Activated B cell treated with CpG ODN at 0.5 μM for 24 hours (primary cell): Measurements from ENCODE around the gene MAN1A2. TPM values are rescaled to one million over a fixed set of nuclear protein-coding genes. Genes with fewer than 3 reads are reported as not detected.
A peak's percentile ranks its signal among the peaks of the same experiment; 100 is the strongest.

ENCODE experiments used
- ATAC-seq: fragments of 200-7000 bp; cut with Tn5 transposase; one replicate; pipeline ENCODE4 v1.10.0; 2021; ENCODE audit warnings: low read depth, mild to moderate bottlenecking, moderate library complexity
- CTCF ChIA-PET: fragments of 350-600 bp; sonication (Branson Sonifier 250); formaldehyde crosslinking; loops from one replicate; lab custom pipeline; 2021; ENCODE audit warnings: antibody characterized with exemption; lab: Charles Lee
- POLR2A ChIA-PET: fragments of 350-600 bp; sonication (Branson Sonifier 250); formaldehyde crosslinking; loops from one replicate; lab custom pipeline; 2021; ENCODE audit warnings: antibody characterized with exemption; lab: Charles Lee
- DNase-seq: peaks from one replicate; pipeline ENCODE4 v3.0.0; 2022
- H3K27ac Mint-ChIP-seq: one replicate; pipeline ENCODE4 v1.8.0; 2020; ENCODE audit warnings: mixed read lengths
- H3K27me3 Mint-ChIP-seq: one replicate; pipeline ENCODE4 v1.8.0; 2021; ENCODE audit warnings: mixed read lengths
- H3K36me3 Mint-ChIP-seq: one replicate; pipeline ENCODE4 v1.8.0; 2021; ENCODE audit warnings: low read depth, mixed read lengths
- H3K4me1 Mint-ChIP-seq: one replicate; pipeline ENCODE4 v1.8.0; 2021; ENCODE audit warnings: mixed read lengths
- H3K4me3 Mint-ChIP-seq: one replicate; pipeline ENCODE4 v1.8.0; 2020; ENCODE audit warnings: mild to moderate bottlenecking, mixed read lengths
- H3K9me3 Mint-ChIP-seq: one replicate; pipeline ENCODE4 v1.8.0; 2020; ENCODE audit warnings: mixed read lengths
- intact Hi-C: fragments of 100-400 bp; cut with micrococcal nuclease; formaldehyde crosslinking; loops from one replicate; pipeline ENCODE4 v1.15.1; 2024
- total RNA-seq: library from RNA; stranded (reverse); gene quantifications from 2 replicates; pipeline ENCODE4 v1.2.3, GENCODE V29; 2022
- TF ChIP-seq, protein P1 (sequence below): fragments of 200-600 bp; IDR thresholded peaks from one replicate; pipeline ENCODE4 v1.8.0; 2022; ENCODE audit warnings: antibody characterized with exemption, mild to moderate bottlenecking

Gene MAN1A2
- total RNA-seq, 1 donor from 2014 or later = 46.0 TPM

DNA sequence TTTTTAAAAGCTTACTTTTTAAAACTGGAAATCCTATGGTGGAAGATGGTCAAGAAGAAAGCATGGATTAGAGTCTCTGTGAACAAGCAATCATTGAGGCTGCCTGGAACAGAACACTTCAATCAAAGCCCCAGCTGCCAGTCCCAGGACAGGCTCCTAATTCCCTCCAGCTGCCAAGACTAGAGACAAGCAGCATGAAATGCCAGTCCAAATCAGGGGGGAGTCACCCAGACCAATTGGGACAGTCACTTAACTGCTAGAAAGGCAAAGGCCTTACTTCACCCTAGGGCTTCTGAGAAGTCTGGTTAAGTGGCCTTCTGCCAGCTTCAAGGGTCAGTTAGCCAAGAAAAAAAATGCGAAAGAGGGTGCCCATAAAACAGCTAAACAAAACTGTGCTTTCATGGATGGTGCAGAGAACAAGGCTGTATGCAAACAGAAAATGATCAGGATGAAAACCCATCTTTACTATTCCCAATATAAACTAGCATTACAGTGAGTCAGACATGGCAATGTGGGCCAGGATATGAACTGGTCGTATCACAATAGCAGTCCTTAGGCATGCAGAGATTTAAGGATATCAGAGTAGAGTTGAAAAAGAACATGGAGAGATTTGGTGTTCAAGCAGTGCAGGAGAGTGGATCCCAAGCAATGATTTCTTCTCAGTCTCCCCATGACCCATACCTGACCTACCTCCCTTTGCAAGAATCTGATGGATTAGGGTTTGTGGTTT lies 31.0 kb upstream of the MAN1A2 start:
- TF ChIP-seq, protein P1, sequence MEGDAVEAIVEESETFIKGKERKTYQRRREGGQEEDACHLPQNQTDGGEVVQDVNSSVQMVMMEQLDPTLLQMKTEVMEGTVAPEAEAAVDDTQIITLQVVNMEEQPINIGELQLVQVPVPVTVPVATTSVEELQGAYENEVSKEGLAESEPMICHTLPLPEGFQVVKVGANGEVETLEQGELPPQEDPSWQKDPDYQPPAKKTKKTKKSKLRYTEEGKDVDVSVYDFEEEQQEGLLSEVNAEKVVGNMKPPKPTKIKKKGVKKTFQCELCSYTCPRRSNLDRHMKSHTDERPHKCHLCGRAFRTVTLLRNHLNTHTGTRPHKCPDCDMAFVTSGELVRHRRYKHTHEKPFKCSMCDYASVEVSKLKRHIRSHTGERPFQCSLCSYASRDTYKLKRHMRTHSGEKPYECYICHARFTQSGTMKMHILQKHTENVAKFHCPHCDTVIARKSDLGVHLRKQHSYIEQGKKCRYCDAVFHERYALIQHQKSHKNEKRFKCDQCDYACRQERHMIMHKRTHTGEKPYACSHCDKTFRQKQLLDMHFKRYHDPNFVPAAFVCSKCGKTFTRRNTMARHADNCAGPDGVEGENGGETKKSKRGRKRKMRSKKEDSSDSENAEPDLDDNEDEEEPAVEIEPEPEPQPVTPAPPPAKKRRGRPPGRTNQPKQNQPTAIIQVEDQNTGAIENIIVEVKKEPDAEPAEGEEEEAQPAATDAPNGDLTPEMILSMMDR = no peak
- ATAC-seq = no peak
- ChIA-PET POLR2A (no interaction called here), CTCF (interaction anchor here (0.8 kb wide), 1 partner anchor 199 kb away, joined by 3 read pairs; no protein-coding TSS in a partner anchor)
- H3K27me3 Mint-ChIP-seq = peaks cover 6% of the 10 kb centered on the region
- H3K36me3 Mint-ChIP-seq = no peaks in the 10 kb centered on the region
- peaks cover 5% of the 10 kb centered on the region for H3K9me3 Mint-ChIP-seq
- H3K4me1 Mint-ChIP-seq = peaks cover 3% of the 10 kb centered on the region
- no peak overlapping the region for H3K27ac Mint-ChIP-seq
- DNase-seq = no peak
- intact Hi-C loops = no loop called here
- no peak overlapping the region for H3K4me3 Mint-ChIP-seq

DNA sequence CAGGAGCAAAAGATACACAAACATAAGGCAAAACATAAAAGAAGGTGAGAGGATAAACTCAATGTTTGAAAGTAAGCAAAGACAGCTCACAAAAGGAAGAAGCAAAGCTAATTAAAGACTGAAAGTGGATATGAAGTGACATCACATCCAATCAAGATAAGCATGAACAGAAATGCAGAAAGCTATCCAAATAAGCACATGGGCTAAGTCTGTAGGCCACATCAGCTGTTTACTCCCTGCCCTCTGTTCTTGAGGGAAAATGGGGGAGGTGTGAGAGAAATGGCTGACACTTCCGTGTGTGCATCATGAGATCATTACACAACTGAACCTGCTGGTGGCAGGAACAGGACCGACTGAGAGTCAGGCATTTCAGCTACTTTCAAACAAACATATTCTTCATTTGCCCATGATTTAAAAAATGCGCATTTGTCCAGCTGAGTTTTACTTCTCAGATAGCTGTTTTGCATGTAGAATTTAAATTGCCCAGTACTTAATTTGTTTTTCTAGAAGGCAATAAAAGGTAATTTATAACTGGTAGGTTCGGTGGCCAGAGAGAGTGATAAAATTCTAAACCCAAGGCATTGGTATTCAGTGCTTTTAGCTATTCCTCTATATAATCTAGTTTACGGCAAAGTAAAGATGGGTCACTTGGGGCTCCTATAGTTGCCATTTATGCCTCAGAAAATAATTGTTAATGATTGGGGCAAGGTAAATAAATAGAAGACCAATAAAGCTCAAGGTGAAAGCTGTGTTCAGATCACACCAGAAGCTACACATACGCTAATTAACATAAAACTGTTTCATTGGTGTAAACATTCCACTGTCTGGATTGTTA lies 27.2 kb upstream of the MAN1A2 start:
- CTCF ChIA-PET = interaction anchor here (0.8 to 1.1 kb wide), 3 partner anchors 27 to 334 kb away, joined by 3 read pairs; partner anchors contain the start of gene MAN1A2
- TF ChIP-seq, protein P1 = no peak
- Mint-ChIP-seq H3K9me3 (peaks cover 5% of the 10 kb centered on the region), H3K27ac (no peak overlapping the region), H3K36me3 (no peaks in the 10 kb centered on the region), H3K4me3 (no peak overlapping the region), H3K4me1 (peaks cover 7% of the 10 kb centered on the region), H3K27me3 (peaks cover 2% of the 10 kb centered on the region)
- DNase-seq = no peak
- peak; percentile 31 for ATAC-seq
- intact Hi-C loops = no loop called here
- POLR2A ChIA-PET = interaction anchor here (1.9 kb wide), 1 partner anchor 27 kb away, joined by 10 read pairs; the partner anchor contains the start of gene MAN1A2

DNA sequence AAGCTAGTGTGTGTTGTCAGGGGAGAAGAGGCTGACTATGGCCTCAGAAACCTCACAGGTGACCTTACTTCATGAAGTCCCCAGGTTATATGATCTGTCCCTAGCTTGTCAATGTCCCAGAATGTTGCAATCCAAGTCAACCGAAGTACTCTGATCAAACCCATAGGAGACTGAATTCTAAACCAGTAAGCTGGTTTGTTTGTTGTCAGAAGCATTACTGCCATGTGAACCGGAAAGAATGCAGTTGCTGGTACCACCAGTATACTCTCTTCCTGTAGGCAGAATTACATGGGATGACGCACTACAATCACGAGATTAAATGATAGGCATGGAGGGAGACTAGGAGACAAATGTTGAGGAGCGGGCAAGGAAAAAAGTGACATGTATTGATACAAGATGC lies 26.1 kb upstream of the MAN1A2 start:
- ChIA-PET POLR2A (interaction anchor here (1.9 kb wide), 1 partner anchor 26 kb away, joined by 10 read pairs; the partner anchor contains the start of gene MAN1A2), CTCF (interaction anchor here (1.1 kb wide), 1 partner anchor 26 kb away, joined by 3 read pairs; the partner anchor contains the start of gene MAN1A2)
- TF ChIP-seq, protein P1 = no peak
- Mint-ChIP-seq H3K36me3 (no peaks in the 10 kb centered on the region), H3K9me3 (peaks cover 5% of the 10 kb centered on the region), H3K27ac (no peak overlapping the region), H3K4me3 (no peak overlapping the region), H3K27me3 (peaks cover 2% of the 10 kb centered on the region), H3K4me1 (peaks cover 7% of the 10 kb centered on the region)
- intact Hi-C loops = no loop called here
- no peak for ATAC-seq
- DNase-seq = no peak

DNA sequence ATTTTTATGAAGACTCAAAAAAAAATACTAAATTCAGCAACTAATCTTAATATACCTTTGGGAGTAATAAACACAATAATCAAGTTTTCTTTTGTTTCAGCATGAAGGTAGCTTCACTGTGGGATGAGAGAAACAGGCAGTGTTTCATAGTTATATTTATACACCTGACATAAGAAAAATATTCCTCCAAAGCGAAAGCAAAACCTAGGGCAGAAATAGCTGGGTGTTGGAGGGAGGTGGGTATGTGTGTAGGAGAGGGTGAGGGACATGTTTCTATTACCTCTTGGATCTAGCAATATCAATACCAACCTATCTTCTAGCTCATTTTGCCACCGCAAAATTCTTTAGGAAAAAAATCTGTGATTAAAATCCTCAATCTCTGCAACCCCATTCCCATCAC lies 24.9 kb upstream of the MAN1A2 start:
- Mint-ChIP-seq H3K4me1 (peaks cover 7% of the 10 kb centered on the region), H3K36me3 (no peaks in the 10 kb centered on the region), H3K4me3 (no peak overlapping the region), H3K27me3 (peaks cover 2% of the 10 kb centered on the region), H3K27ac (no peak overlapping the region), H3K9me3 (peaks cover 3% of the 10 kb centered on the region)
- DNase-seq (no peak), ATAC-seq (no peak)
- CTCF ChIA-PET = interaction anchor here (0.9 kb wide), 1 partner anchor 421 kb away, joined by 5 read pairs; no protein-coding TSS in a partner anchor
- intact Hi-C loops = no loop called here
- TF ChIP-seq, protein P1 = no peak
- POLR2A ChIA-PET = no interaction called here
